Stimulated activated CD8-positive, alpha-beta memory T cell treated with anti-CD3 and anti-CD28 coated beads, Interleukin-7, amount 100 ng/mL, for 24 hours (primary cell): ENCODE measurements around the gene BLOC1S2.
"Not testable (repeated sequence)": the region's sequence is repeated elsewhere in the genome, so short reads cannot be mapped to it uniquely, and the experiment has no call there.

Experiments used
- DNase-seq: peaks from one replicate; pipeline ENCODE4 v3.0.0-alpha.2; 2020; ENCODE audit warnings: low read depth

The BLOC1S2 gene

DNA sequence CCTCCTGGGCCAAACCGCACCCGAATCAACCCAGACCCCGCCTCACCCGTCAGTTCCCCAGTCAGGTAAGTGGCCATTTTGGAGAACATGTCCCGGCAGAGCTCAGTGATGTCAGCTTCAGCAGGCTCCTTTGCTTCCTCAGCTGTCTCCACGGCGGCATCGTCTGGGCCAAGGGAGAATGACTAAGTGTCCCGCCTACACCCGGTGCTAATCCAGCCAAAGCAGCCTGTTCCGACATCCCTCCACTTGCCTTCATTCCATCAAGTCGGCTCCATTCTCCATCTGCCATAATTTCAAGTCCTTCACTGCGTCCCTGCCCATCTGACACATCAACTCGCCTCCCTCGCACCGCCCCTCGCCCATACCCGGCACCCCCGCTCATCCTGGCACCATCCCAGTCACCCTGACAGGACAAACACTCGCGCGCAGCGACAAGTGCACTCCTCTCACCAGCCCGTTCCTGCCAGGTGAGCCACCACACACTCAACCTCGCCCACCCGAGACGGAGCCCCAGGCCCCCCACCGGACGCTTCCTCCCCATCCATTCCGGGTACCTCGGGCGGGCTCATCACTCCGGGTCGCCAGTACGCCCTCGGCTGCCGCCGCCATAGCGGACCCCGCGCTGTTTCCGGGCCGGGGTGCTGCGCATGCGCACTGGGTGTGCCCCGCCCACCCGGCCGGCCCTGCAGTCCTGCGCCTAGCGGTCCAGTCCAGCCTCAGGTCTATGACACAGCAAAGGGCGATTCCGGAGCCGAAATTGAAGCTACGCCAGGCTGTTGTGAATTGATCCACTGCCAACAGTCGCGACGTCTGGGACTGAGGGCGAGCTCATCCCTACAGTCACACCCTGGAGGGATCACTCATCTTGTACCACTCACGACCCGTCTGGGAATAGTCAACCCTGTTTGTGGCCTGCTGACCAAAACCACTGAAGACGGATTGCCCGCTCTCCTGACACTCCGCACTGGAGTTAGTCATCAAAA lies at the start of gene BLOC1S2:
Gene BLOC1S2 (minus strand): TSS at position 630 of the 983 bp plus-strand sequence. CDS start 21 bp downstream, at position 609.
- peak; percentile 65 for DNase-seq

DNA sequence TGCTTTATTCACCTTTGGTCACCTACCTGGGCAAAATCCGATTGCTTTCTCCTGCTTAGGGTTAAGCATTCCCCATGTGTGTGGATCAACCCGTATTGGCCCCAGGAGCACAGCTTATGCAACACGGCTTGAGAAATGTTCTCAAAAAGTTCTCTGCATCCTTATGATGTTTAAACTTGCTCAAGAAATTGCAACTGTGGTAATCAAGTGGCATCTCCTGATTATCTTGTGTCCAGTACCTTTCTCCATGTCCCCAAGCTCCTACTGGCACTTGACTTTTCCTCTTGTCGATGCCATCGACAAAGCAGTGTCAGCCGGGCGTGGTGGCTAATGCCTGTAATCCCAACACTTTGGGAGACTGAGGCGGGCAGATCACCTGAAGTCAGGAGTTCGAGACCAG lies 48.3 kb upstream of the BLOC1S2 start:
- no peak for DNase-seq

DNA sequence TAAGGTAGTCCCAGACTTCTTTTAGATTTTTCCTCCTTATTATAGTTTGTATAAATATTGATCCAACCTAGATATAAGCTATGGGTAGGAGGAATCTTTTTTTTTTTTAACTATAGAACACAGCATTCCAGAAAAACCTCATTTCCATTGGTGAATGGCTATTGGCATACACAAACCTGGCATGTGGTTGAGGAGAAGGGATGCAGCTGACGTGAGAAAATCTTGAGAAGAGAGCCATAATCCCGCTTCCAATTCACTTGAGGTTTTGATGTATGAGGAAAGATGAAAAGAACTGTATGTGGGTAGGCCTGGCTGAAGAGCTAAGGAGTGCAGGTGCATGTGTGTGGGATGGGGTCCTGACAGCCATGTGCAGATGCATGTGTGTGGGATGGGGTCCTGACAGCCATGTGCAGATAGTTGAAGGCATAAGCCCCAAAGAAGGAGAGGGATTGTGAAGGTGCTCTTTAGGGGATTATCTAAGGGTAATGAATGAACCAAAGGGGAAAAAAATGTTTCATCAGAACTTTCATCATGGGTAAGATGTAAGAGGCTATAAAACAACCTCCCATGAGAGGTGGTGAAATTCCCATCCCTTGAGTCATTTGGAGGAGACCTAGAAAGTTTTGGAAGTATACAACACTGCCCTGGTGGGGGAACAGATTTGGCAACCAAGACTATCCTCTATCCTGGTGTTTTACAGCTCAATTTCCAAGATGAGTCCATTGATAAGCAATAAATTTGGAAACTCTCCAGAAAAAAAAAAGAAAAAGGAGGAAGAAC lies 47.4 kb upstream of the BLOC1S2 start:
- no peak for DNase-seq

GRCh38 chr10:100333106-100333505 lies 46.6 kb upstream of the BLOC1S2 start:
- DNase-seq: no peak

DNA sequence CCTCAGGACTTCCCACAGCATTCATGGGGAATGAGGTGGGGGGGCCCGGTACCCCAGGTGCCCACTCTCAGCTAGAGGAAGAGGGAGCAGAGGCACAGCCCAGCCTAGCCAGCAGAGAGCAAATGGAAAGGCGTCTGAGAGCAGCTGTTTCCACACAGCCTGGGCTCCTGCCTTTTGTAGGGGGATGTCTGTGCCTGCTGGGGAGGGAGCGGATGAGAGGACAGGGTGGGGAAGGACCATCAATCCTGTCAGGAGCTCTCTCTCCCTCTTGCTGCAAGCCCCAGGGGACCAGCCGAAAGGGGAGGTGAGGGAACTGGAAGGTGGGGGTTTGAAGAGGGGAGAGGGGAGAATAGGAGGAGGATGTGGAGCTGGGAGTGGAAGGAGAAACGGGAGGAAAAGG lies 43.6 kb upstream of the BLOC1S2 start, which contains the start of gene PKD2L1:
Gene PKD2L1 (minus strand): TSS at position 150 of the 400 bp plus-strand sequence. CDS start 125 bp downstream, at position 25.
- DNase-seq: no peak

GRCh38 chr10:100328198-100328597 lies 41.7 kb upstream of the BLOC1S2 start:
- DNase-seq: no peak

DNA sequence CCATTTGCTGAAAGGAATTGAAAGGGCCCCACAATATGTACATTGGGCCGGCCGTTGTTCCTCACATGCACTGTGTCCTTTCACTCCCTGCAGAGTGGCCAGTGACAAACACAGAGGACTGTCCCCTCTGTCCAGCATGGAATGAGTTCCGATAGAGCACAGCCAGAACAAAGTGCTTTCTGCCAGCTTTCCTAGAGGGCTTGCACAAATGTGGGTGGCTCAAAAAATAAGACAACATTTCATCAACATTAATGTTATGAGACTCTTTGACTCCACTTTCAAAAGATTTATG lies 41.2 kb upstream of the BLOC1S2 start:
- no peak for DNase-seq

DNA sequence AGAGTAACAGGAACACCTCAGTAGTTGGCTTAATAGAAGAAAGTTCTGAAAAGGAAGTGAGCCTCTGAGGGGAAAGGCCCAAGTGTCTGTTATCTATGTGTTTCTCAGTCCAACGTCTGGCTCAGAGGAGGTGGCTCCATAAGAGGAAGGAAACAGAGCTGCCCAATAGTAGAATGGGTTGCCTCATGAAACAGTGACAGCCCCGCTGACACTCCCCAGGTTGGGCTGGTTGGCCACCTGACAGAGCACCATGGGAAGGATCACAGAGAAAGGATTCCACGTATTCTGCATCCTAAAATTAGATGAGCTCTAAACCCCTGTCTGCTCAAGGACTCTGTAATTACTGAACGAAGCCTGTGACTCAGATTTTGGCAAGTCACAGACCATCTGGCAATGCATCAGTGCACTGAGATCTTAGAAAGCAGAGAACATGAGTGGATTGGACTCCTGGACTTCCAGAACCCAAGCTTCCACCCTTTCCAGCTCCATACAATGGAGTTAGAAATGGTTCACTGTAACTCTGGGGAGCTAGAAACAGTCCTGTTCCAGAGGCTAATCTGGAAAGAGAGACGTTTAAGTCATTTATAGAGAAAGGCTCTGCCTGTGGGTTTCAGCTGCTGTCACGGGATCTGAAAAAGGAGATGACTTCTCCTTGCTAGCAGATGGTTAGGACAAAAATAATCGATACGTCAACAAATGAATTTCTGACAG lies 40.7 kb upstream of the BLOC1S2 start:
- no peak for DNase-seq

DNA sequence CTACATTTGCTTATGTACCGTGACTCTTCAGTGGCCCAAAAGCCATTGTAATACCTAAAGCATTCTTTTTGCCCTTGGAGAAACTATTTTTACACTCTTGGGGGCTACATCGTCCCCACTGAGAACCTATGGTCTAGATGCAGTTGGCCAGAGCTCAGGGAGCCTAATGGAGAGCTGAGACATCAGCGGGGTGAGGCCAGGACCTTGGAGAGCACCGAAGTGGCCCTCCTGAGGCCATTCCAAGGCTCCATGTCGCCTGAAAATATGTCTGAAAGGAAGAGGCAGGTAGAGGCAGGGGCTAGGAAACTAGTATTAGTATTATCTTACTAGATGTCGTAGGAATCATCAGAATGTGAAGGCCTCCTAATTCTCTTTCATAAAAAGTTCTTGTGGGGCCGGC lies 38.7 kb upstream of the BLOC1S2 start:
- DNase-seq: no peak

- DNase-seq: no peak
Observed at GRCh38 chr10:100319707-100320402, 33.4 kb upstream of the BLOC1S2 start.

DNA sequence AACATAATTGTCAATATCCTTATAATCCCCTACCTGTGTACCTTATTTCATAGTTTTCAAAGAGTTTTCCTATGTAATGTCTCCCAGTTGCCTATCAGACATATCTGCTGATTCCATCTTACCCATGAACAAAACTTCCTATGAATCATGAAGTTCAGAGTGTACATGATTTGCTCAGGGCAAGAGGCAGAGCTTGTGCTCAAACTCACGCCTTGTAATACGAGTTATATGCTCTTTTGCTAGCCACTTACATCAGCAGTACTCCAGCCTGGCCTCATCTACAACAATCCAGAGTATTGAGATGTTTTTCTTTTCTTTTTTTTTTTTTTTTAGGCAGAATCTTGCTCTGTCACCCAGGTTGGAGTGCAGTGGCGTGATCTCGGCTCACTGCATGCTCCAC lies 31.7 kb upstream of the BLOC1S2 start:
- DNase-seq: no peak

DNA sequence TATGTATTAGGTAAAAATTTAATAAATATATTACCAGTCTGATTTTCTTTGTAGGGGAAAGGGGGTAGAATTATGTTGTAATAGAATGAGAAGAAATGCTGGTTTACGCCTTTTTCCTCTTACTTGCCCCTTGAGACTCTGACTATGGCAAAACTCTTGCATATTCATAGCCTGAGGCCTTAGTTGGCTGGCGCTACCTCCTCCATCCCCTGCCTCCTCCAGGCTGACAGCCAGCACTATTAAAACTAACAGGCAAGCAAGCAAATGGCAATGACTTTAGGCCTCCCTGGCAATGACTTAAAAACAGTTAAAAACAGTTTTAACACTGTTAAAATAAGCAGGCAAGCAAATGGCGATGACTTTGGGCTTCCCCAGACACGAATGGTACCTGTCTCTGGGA lies 29.1 kb upstream of the BLOC1S2 start:
- no peak for DNase-seq

GRCh38 chr10:100311298-100311697 lies 24.8 kb upstream of the BLOC1S2 start:
- no peak for DNase-seq

- DNase-seq: no peak
Observed at GRCh38 chr10:100307684-100308083, 21.2 kb upstream of the BLOC1S2 start.

- no peak for DNase-seq
Observed at GRCh38 chr10:100306861-100307260, 20.4 kb upstream of the BLOC1S2 start.

GRCh38 chr10:100304414-100304813 lies 17.9 kb upstream of the BLOC1S2 start:
- no peak for DNase-seq

DNA sequence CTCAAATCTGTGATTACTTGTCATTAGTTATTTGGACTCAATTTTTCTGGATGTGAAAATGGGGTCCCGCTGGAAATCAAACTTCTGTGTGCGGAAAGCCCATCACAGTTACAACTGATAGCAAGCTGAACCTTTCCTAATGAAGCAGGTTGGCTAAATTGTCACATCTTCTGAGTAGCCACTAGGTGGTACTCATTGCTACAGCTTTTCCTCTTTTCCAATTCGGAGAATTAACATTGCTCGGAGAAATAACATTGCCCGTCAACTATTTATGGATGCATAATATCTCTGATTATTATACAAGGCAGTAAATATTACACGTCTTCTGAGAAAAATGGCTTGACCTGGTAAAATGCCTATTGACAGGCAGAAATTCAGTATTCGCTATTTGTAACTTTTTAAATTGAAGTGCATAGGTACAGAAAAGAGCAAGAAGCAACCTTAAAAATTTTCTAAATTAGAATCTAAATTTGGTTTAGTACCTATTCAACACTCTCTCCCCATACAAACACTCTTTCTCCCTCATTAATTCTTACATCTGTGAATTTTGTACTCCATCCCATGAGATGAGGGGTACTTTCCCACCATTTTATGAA lies 17.3 kb upstream of the BLOC1S2 start:
- DNase-seq: no peak

- not testable (repeated sequence) for DNase-seq
Observed at GRCh38 chr10:100301123-100301522, 14.6 kb upstream of the BLOC1S2 start.

DNA sequence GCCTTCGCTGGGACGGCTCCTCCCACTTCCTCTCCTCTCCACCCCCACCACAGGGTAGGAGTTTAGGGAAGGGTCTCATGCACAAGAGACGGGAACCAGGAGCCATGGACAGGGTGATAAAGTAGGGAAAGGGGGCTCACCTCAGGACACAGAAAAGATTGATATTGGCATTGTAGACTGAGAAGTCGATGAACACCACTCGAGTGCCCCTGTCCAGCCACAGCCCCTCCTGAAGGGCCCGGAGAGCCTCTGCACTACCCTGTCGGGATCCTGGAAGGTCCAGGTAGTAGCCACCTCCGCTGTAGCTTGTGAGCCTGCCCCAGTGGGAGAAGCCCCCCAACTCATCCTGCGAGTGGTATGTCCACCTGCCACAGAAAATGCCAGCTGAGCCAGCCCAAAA lies 10.8 kb upstream of the BLOC1S2 start:
- no peak for DNase-seq

DNA sequence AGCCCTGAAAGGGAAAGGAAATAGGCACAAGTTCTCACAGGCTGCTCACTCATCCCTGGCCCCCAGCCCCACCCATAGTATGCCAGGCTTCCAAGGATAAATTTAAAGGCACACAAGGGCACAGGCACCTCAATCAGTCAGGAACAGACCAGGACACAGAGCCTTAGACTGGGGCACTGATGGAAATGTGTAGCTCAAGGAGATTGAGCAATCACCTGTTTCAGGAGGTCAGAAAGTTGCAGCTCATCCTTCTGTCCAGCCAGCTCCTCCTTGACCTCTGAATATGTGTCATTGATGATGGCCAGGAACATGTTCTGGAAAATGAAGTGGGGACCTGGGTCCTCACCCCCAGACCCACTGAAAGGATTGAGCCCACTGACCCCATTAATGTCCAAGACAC lies 6.6 kb upstream of the BLOC1S2 start:
- no peak for DNase-seq

DNA sequence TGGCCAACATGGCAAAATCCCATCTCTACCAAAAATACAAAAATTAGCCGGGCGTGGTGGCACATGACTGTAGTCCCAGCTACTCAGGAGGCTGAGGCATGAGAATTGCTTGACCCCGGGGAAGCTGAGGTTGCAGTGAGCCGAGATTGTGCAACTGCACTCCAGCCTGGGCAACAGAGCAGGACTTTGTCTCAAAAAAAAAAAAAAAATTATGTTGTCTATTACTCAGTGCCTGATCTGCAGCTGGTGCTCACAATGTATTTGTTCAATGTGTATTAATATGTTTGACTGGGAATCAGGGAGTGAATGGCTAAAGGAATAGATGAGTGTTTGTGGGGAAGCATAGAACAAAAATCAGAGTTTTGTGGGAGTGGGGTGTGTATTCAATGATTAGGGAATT lies 5.8 kb upstream of the BLOC1S2 start:
- not testable (repeated sequence) for DNase-seq
